Femur (tissue), 1 donor: ENCODE measurements around the gene ERVK3-1.
"Not testable (repeated sequence)": the region's sequence is repeated elsewhere in the genome, so short reads cannot be mapped to it uniquely, and the experiment has no call there.

Source experiments
- DNase-seq: peaks from one replicate; pipeline ENCODE4 v3.0.0-alpha.2; 2017

Gene ERVK3-1, protein sequence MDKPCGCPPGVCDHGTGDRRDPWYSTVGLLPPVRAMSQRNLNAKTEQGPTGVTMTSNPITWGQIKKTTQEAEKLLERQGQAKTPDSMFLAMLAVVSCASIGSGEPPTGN

DNA sequence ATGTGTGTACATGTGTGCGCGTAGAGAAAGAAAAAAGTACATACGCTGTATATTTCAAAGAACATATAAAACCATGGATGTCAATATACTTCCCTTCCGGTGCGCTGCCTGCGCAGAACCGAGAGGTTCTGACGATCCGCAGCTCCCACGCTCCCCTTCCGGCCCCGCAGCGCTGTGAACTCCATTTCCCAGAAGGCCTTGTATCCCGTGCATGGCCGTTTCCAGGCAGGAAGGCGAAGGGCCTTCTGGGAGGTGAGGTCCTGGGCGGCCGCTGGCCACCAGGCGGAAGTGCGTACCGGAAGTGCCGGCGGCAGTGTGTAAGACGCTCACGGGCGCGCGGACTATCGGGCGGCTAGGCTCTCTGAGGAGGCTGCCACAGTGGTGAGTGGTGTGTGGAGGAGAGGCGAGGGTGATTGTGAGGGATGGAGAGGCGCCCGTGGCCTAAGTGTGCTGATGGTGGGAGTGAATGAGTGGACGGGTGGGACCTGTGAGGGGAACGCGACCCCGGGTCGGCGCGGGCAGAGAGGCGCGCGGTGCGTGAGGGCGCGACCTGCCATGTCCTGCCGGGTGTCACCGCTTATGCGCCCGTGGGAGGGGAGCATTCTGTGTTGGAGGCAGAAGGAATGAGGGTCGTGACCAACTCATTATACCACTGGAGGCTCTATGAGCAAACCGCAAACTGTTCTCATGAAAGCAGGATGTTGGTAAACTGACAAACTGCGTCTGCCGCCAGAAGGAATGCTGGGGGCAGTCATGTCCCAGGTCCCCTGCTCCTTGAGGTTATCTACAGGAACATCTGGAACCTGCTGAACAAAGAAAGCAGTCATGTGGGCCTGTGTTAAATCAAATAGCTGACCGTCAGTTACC is at the start of gene ERVK3-1:
TSS of gene ERVK3-1 (plus strand) at position 313 of the 867 bp plus-strand sequence. CDS start 6,792 bp downstream, outside the sequence.
- peak; percentile 98 for DNase-seq

DNA sequence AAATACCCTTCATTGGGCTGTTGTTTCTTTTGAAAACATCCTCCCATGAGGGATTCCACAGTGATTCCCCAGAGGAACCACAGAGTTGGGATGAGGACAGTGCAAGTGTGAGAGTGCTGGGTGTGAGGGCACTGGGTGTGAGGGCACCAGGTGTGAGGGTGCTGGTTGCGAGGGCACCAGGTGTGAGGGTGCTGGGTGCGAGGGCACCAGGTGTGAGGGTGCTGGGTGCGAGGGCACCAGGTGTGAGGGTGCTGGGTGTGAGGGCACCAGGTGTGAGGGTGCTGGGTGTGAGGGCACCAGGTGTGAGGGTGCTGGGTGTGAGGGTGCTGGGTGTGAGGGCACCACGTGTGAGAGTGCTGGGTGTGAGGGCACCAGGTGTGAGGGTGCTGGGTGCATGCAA is 46.9 kb upstream of the ERVK3-1 start:
- DNase-seq, result not testable (repeated sequence)

DNA sequence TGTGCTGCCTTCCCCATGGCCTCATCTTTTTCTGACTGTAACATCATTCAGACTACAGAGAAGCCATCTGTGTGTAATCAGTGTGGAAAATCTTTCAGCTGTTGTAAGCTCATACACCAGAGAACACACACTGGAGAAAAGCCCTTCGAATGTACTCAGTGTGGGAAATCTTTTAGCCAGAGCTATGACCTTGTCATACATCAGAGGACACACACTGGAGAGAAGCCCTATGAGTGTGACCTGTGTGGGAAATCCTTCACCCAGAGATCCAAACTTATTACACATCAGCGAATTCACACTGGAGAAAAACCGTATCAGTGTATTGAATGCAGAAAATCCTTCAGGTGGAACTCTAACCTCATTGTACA is 43.6 kb upstream of the ERVK3-1 start:
- no peak for DNase-seq

DNA sequence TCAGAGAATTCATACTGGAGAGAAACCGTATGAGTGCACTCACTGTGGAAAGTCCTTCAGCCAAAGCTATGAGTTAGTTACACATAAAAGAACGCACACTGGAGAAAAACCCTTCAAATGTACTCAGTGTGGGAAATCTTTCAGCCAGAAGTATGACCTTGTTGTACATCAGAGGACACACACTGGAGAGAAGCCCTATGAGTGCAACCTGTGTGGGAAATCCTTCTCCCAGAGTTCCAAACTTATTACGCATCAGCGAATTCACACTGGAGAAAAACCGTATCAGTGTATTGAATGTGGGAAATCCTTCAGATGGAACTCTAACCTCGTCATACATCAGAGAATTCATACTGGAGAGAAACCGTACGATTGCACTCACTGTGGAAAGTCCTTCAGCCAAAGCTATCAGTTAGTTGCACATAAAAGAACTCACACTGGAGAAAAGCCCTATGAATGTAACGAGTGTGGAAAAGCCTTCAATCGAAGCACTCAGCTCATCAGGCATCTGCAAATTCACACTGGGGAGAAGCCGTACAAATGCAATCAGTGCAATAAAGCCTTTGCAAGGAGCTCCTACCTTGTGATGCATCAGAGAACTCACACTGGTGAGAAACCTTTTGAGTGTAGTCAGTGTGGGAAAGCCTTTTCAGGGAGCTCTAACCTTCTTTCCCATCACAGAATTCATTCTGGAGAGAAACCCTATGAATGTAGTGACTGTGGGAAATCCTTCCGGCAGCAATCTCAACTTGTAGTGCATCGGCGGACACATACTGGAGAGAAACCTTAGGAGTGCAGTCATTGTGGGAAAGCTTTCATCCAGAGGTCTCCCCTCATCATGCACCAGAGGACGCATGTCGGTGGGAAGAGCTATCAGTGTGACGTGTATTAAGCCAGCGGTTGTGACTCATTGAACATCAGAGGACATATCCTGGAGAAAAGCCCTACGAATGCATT is 42.9 kb upstream of the ERVK3-1 start:
- DNase-seq, result no peak

DNA sequence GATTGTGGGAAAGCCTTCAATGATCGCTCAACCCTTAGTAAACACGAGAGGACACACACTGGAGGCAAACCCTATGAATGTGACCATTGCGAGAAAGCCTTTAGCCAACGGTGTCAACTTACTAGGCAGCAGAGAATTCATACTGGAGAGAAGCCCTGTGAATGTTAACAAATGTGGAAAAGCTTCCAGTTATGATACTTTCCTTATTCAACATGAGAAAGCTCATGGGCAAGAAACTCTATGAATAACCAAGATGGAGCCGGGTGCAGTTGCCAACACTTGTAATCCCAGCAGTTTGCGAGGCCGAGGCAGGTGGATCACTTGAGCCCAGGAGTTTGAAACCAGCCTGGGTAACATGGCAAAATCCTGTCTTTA is 42.3 kb upstream of the ERVK3-1 start:
- no peak for DNase-seq

DNA sequence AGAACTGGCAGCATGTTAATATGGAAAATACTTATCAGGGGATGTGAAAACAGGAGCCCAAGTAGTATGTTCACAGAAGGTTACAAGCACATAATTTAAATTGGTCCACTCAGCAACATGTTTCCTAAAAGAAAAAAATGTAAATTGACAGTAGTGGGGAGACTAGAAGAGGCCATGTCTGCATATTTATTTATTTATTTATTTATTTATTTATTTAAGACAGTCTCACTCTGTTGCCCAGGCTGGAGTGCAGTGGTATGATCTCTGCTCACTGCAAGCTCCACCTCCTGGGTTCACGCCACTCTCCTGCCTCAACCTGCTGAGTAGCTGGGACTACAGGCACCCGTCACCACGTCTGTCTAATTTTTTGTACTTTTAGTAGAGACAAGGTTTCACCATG is 40.1 kb upstream of the ERVK3-1 start:
- DNase-seq, result no peak

DNA sequence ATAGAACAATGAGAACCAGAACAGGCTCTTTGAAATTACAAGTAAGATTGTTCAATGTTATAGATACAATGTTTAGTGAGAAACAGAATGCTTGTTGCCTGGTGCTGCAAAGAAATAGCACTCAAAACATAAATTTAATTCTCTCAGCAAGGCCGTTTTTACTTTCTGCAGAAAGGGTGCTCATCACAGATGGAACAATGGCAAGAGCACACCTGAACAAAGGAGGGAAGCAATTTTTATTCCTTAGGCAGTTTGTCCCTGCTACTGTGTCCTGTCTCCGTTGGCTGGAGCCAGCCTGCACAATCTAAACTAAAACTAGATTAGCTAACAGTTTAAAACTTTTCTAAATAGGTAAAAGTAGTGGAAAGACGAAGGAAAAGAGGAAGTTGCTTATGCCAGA is 36.8 kb upstream of the ERVK3-1 start:
- no peak for DNase-seq

DNA sequence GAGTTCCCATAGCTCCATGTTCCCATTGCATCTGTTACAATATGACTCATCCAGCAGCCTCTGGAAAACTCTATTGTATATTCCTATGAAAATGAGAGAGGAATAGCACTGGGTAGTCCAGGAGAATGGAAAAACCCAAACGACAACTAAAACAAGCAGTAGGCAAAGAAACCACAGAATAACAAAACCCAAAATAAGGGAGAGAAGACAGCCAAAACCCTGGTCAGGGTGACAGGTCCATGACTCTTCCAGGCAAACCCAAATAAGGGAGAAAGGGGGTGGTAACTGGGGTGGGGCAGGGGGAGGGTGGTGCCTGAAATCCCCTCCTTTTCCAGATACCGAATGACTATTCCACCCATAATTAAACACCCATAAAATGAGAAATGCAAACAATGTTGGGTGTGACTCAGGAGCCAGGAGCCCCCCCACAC is 30.4 kb upstream of the ERVK3-1 start:
- DNase-seq, result no peak

DNA sequence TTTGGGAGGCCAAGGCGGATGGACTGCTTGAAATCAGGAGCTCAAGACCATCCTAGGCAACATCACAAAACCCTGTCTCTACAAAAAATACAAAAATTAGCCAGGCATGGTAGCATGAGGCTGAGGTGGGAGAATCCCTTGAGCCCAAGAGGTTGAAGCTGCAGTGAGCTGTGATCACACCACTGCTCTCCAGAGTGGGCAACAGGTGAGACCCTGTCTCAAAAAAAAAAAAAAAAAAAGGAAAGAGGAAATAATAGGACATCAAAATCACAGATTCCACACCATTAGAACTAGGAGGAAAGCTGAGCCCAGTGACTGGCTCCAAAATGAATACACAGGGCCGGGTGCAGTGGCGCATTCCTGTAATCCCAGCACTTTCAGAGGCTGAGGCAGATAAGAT is 29.6 kb upstream of the ERVK3-1 start:
- no peak for DNase-seq

DNA sequence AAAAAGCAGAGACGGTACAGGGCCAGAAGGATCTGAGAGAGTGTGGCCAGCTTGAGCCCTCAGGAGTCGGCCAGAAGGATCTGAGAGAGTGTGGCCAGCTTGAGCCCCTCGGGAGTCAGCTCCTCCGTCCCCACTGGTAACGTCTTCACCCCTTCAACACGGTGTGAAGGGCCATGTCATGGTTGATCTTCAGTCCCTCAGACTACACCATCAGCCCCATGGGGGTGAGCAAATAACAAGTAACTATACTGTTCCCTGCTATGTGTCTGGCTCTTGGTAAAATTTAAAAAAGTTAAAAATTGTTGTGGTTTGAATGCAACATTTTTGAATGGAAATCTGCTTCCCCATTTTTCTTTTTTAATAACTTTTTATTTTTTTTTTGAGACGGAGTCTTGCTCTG is 28.0 kb upstream of the ERVK3-1 start:
- no peak for DNase-seq

DNA sequence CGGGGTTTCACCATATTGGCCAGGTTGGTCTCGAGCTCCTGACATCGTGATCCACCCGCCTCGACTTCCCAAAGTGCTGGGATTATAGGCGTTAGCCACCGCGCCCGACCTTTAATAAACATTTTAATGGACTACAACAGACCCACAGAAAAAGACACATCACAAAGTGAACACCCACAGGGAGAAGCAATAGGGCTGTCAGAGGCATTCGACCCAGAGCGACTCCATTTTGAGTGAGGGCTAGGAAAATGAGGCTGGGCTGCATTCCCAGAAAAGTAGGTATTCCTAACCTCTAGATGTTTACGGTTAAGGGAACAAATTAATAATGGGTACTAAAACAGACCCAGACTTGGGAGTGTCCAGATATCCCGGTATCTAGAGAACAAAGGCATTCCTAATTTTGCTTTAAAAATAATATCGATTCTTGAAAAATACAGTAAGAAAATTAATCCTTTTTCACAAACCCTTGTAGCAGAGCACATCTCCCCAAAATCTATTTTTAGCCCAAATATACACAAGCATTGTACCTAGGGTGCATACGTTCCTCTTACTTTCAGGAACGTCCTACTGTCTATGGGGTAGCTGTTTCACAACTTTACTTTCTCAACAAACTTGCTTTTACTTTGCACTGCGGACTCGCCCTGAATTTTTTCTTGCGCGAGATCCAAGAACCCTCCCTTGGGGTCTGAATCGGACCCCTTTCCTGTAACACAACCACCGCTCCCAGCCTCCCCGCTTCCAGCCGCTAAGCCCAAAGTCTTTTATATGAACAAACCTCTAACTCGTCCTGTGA is 27.2 kb upstream of the ERVK3-1 start:
- no peak for DNase-seq

DNA sequence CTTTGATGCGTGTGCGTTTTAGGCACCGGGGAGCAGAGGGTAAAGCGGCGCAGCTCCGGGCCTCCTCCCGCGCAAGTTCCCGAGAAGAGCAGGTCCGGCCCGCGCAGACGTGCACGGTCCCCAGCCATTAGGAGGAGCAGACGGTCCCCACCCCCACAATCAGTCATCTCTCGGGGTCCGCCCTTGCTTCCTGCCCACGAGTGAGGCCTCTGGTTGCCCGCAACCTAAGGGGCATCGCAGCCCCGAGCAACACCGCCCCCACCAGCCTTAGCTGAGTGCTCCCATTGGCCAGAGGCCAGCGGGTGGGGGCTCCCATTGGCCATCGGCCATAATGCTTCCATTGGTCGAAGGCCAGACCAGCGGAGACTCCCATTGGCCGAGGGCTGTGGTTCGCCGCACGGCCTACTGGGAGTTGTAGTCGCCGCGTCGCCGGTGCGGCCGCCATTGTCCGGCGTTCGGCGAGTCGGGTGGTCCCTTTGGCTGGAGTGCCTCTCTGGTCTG is 26.6 kb upstream of the ERVK3-1 start, which contains the start of gene ZNF8:
TSS of gene ZNF8 (plus strand) at position 415 of the 501 bp plus-strand sequence. CDS start 127 bp downstream, outside the sequence.
- peak; percentile 99 for DNase-seq

DNA sequence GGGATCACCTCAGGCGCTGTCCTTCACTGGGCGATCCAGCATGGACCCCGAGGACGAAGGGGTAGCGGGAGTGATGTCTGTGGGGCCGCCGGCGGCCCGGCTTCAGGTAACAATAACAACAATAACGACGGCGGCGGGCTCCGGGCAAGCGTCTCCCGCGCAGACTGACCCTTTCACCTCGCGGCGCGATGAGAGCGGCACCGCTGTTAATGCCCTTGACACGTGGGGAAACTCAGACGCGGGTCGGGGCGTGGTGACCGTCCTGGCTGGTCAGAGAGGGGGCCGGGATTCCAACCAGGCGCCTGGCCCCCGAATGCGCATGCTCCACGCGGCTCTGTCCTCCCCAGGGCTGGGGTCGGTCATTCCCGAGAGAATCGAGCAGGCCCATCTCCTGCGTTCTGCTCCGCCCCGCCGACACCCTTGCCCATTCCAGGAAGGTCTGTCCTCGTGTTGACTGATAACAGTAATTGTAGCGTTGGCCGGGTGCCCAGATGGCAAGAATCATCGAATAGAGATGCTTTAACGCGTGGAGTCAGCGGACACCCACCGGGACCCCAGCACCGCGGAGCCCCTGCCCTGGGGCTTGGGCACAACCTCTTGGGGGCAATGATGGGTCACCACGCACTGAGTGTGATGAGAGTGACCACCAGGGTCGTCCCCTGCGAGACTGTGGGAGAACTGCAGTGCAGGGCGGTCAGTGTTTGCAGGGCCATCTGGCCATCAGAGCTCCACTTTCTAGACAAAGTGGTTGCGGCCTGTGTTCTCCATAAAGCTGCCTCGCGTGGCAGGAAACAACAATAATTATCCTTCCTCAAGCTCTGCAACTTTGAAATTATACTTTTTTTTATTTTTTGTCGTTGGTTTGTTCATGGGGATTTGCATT is 25.9 kb upstream of the ERVK3-1 start:
- peak; percentile 81 for DNase-seq

DNA sequence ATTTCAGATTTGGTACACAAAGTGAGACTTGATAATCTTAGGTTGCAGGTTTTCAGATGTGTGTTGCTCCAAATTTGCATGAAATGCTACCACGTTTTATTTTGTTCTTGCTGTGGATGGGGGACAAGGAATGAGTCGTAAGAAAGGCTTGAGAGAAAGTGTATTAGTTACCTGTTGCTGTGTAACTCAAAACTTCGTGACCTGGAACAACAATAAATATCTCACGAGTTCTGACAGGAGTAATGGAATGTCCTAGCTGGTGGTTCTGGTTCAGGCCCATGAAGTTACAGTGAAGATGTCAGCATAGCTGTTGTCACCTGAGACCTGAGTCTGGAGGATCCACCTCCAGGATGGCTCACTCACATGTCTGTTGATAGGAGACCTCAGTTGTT is 25.3 kb upstream of the ERVK3-1 start:
- no peak for DNase-seq

DNA sequence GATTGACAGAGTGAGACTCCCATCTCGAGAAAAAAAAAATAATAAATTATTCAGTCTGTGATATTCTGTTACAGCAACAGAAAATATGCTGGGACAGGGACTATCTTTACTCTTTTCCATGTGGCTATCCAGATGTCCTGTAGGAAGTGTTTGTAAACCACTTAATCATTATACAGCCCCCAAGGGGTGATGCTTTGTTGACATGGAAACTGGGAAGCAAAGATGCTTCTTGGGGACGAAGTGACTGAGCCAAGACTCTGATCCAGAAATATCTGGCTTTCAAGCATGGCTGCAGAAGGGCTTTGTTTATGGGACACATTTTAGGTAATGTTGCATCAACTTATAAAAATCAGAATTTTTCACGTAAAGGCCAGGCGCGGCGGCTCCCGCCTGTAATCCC is 21.0 kb upstream of the ERVK3-1 start:
- no peak for DNase-seq

DNA sequence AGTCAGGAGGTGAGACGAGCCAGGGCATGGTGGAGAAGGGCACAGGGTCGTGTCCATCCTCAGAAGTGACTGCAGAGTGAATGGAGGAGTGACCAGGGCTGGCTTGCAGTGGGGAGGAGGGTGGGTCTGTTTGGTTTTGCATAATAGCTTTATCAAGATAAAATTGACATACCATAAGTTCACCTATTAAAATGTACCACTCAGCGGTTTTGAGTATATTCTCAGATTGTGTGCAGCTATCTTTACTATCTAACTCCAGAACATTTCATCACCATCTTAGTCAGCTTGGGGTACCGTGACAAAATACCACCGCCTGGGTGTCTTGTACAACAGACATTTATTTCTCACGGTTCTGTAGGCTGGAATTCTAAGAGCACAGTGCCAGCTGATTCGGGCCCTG is 13.2 kb upstream of the ERVK3-1 start:
- no peak for DNase-seq

DNA sequence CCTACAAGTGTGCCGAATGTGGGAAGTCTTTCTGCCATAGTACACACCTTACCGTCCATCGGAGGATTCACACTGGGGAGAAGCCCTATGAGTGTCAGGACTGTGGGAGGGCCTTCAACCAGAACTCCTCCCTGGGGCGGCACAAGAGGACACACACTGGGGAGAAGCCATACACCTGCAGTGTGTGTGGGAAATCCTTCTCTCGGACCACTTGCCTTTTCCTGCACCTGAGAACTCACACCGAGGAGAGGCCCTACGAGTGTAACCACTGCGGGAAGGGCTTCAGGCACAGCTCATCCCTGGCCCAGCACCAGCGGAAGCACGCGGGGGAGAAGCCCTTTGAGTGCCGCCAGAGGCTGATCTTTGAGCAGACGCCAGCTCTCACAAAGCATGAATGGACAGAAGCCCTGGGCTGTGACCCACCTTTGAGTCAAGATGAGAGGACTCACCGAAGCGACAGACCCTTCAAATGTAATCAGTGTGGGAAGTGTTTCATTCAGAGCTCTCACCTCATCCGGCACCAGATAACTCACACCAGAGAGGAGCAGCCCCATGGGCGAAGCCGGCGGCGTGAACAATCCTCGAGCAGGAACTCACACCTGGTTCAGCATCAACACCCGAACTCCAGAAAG is 10.3 kb upstream of the ERVK3-1 start:
- DNase-seq, result no peak

DNA sequence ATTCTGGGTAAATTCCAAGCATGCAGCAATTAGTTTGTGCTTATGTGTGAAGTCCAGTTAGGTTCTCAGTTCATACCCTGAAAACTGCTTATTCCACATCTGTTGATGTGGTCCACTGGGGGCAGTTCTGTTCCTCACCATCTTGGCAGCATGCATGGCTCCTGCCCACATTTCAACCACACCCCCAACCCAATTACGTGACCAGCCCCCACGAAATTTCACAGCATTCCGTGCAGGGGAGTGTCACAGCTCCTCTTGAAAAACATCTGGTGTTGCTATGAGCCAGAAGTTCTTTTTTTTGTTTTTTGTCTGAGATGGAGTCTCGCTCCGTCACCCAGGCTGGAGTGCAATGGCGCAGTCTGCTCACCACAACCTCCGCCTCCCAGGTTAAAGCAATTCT is 9.1 kb upstream of the ERVK3-1 start:
- peak; percentile 28 for DNase-seq

DNA sequence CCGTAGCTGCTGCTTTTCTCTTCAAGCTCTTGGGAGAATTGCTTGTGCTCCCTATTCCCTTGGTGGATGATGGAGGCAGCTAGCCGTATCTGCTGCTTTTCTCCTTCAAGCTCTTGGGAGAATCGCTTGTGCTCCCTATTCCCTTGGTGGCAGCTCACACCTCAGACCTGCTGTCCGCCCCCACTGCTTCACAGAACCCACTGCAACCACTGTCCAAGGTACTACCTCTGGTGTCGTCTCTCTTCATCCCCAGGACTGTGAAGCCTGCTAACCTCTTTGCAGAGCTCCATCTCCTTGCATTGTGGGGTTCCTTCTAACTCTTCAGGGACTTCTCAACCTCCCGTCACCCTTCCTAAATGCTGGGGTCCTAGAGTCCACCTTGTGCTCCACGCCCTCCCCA is 4.6 kb upstream of the ERVK3-1 start:
- no peak for DNase-seq

DNA sequence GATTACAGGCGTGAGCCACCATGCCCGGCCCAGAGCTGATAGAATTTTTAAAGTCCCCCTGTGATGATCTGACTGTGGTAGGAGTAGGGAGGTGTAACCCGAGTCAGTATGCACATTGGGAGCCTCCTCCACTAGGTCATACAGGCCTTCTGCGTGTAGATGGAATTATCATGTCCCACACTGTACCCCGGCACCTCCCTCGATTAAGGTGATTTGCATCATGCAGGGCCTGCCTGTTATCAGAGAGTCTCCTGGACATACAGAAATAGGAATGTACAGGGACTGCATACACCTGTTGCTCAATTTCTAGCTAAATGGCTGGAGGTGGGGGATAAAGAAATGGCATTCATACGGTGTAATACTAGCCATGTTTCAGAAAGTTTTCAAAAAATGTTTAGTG is 922 bp upstream of the ERVK3-1 start:
- no peak for DNase-seq

DNA sequence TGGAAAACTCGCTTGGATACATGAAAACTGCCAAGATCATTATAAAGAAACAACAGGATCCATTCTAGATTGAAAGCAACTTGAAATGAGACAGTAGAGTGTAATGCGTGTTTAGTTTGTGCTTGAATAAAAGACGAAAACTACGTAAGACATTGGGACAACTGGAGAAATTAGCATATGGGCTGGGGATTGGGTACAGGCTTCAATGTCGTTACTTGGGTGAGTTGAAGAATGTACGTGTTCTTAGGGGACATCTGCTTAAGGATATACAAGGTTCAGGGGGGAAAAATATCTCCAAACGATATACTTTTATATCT is 471 bp upstream of the ERVK3-1 start:
- DNase-seq, result no peak
